HEK293 (cell line): ENCODE measurements around the gene PPP3CA.

Source experiments
- CTCF ChIA-PET: fragments of 350-600 bp; formaldehyde crosslinking; extraction: SDS; loops from one replicate; lab custom pipeline; 2021; ENCODE audit warnings: antibody characterized with exemption; lab: Yijun Ruan, JAX
- POLR2A ChIA-PET: fragments of 300-600 bp; formaldehyde crosslinking; extraction: SDS; loops from one replicate; lab custom pipeline; 2020; ENCODE audit warnings: antibody characterized with exemption, inconsistent platforms; lab: Yijun Ruan, JAX
- H3K27ac ChIP-seq: fragments of 200-500 bp; sonication (Bioruptor generic); 2 replicates; pipeline ENCODE4 v1.5.1; 2014; ENCODE audit warnings: low read depth, low read length, control low read depth, inconsistent platforms; ENCODE audit errors: extremely low read depth
- H3K36me3 ChIP-seq, 2 experiments: fragments of 200-500 bp in 1 of 2; sonication (Bioruptor generic) in 1 of 2; 1 replicate in 1 of 2; 2 replicates in 1 of 2; pipeline ENCODE4 v1.5.1; 2014 to 2017; ENCODE audit warnings: inconsistent platforms in 2 of 2, low read length in 2 of 2; ENCODE audit not compliant: control insufficient read depth in 2 of 2, insufficient read depth in 1 of 2
- H3K4me1 ChIP-seq: fragments of 200-500 bp; sonication (Bioruptor generic); 2 replicates; pipeline ENCODE4 v1.5.1; 2014; ENCODE audit warnings: mild to moderate bottlenecking, low read length, inconsistent platforms; ENCODE audit not compliant: control insufficient read depth, insufficient read depth
- H3K4me3 ChIP-seq: 2 replicates; pipeline ENCODE4 v1.5.1; 2011; ENCODE audit warnings: low read depth, mild to moderate bottlenecking, control low read depth, low read length, moderate library complexity
- H3K9me3 ChIP-seq: fragments of 200-500 bp; sonication (Bioruptor generic); 2 replicates; pipeline ENCODE4 v1.5.1; 2014; ENCODE audit warnings: low read depth, low read length, inconsistent platforms; ENCODE audit not compliant: control insufficient read depth, insufficient read depth
- BCL11B ChIP-seq: fragments of 450-650 bp; formaldehyde crosslinking; IDR thresholded peaks from 2 replicates; pipeline ENCODE4 v1.5.1; 2016; ENCODE audit warnings: low read depth, missing biosample characterization, missing genetic modification characterization
- OSR2 ChIP-seq: fragments of 450-650 bp; formaldehyde crosslinking; IDR thresholded peaks from 2 replicates; pipeline ENCODE4 v1.5.1; 2016; ENCODE audit warnings: missing biosample characterization, missing genetic modification characterization
- REPIN1 ChIP-seq: fragments of 450-650 bp; formaldehyde crosslinking; IDR thresholded peaks from 2 replicates; pipeline ENCODE4 v1.5.1; 2017; ENCODE audit warnings: missing biosample characterization, missing genetic modification characterization, low read depth
- SP7 ChIP-seq: fragments of 450-650 bp; formaldehyde crosslinking; IDR thresholded peaks from 2 replicates; pipeline ENCODE4 v1.5.1; 2016; ENCODE audit warnings: missing biosample characterization, missing genetic modification characterization
- WT1 ChIP-seq: fragments of 450-650 bp; formaldehyde crosslinking; IDR thresholded peaks from 2 replicates; pipeline ENCODE4 v1.5.1; 2016; ENCODE audit warnings: missing biosample characterization, missing genetic modification characterization
- ZBTB48 ChIP-seq: fragments of 450-650 bp; formaldehyde crosslinking; IDR thresholded peaks from 2 replicates; pipeline ENCODE4 v1.5.1; 2016; ENCODE audit warnings: missing biosample characterization, missing genetic modification characterization
- ZFP37 ChIP-seq: fragments of 450-650 bp; formaldehyde crosslinking; IDR thresholded peaks from 2 replicates; pipeline ENCODE4 v1.5.1; 2016; ENCODE audit warnings: missing biosample characterization, missing genetic modification characterization
- ZNF121 ChIP-seq: fragments of 450-650 bp; formaldehyde crosslinking; IDR thresholded peaks from 2 replicates; pipeline ENCODE4 v1.5.1; 2016; ENCODE audit warnings: missing biosample characterization, missing genetic modification characterization
- ZNF175 ChIP-seq: fragments of 450-650 bp; formaldehyde crosslinking; IDR thresholded peaks from 2 replicates; pipeline ENCODE4 v1.5.1; 2016; ENCODE audit warnings: missing biosample characterization, missing genetic modification characterization
- ZNF184 ChIP-seq: fragments of 450-650 bp; IDR thresholded peaks from 2 replicates; pipeline ENCODE4 v1.5.1; 2018; ENCODE audit warnings: missing biosample characterization, mild to moderate bottlenecking, missing genetic modification characterization
- ZNF221 ChIP-seq: fragments of 450-650 bp; formaldehyde crosslinking; IDR thresholded peaks from 2 replicates; pipeline ENCODE4 v1.5.1; 2017; ENCODE audit warnings: missing biosample characterization, missing genetic modification characterization, borderline replicate concordance
- ZNF239 ChIP-seq: fragments of 450-650 bp; formaldehyde crosslinking; IDR thresholded peaks from 2 replicates; pipeline ENCODE4 v1.5.1; 2016; ENCODE audit warnings: missing biosample characterization, missing genetic modification characterization
- ZNF341 ChIP-seq: fragments of 450-650 bp; formaldehyde crosslinking; IDR thresholded peaks from 2 replicates; pipeline ENCODE4; 2016; ENCODE audit warnings: low read depth, missing biosample characterization, missing genetic modification characterization
- ZNF423 ChIP-seq: fragments of 450-650 bp; formaldehyde crosslinking; IDR thresholded peaks from 2 replicates; pipeline ENCODE4 v1.5.1; 2016; ENCODE audit warnings: missing biosample characterization, missing genetic modification characterization
- ZNF433 ChIP-seq: fragments of 450-650 bp; formaldehyde crosslinking; IDR thresholded peaks from 2 replicates; pipeline ENCODE4 v1.5.1; 2016; ENCODE audit warnings: missing biosample characterization, missing genetic modification characterization, low read depth
- ZNF48 ChIP-seq: fragments of 450-650 bp; formaldehyde crosslinking; IDR thresholded peaks from 2 replicates; pipeline ENCODE4 v1.5.1; 2016; ENCODE audit warnings: missing biosample characterization, missing genetic modification characterization
- ZNF548 ChIP-seq: fragments of 450-650 bp; formaldehyde crosslinking; IDR thresholded peaks from 2 replicates; pipeline ENCODE4 v1.5.1; 2016; ENCODE audit warnings: missing biosample characterization, missing genetic modification characterization
- ZNF596 ChIP-seq: fragments of 450-650 bp; IDR thresholded peaks from 2 replicates; pipeline ENCODE4 v1.5.0; 2018; ENCODE audit warnings: missing biosample characterization, mild to moderate bottlenecking, missing genetic modification characterization, moderate library complexity
- ZNF791 ChIP-seq: fragments of 450-650 bp; formaldehyde crosslinking; IDR thresholded peaks from 2 replicates; pipeline ENCODE4 v1.5.1; 2016; ENCODE audit warnings: missing biosample characterization, missing genetic modification characterization
- ZNF792 ChIP-seq: fragments of 450-650 bp; formaldehyde crosslinking; IDR thresholded peaks from 2 replicates; pipeline ENCODE4 v1.5.1; 2016; ENCODE audit warnings: missing biosample characterization, missing genetic modification characterization
- ZSCAN30 ChIP-seq: fragments of 450-650 bp; IDR thresholded peaks from 2 replicates; pipeline ENCODE4 v1.5.1; 2018; ENCODE audit warnings: missing biosample characterization, mild to moderate bottlenecking, missing genetic modification characterization, moderate library complexity
- TF ChIP-seq, protein P1 (sequence below): fragments of 450-650 bp; formaldehyde crosslinking; IDR thresholded peaks from 2 replicates; pipeline ENCODE4 v1.5.1; 2017; ENCODE audit warnings: missing biosample characterization, missing genetic modification characterization
- TF ChIP-seq, protein P2 (sequence below): fragments of 450-650 bp; formaldehyde crosslinking; IDR thresholded peaks from 2 replicates; pipeline ENCODE4 v1.5.1; 2016; ENCODE audit warnings: missing biosample characterization, missing genetic modification characterization, borderline replicate concordance
- TF ChIP-seq, protein P3 (sequence below): fragments of 450-650 bp; formaldehyde crosslinking; IDR thresholded peaks from 2 replicates; pipeline ENCODE4 v1.5.1; 2017; ENCODE audit warnings: missing biosample characterization, missing genetic modification characterization
- TF ChIP-seq, protein P4 (sequence below): fragments of 450-650 bp; formaldehyde crosslinking; IDR thresholded peaks from 2 replicates; pipeline ENCODE4 v1.5.1; 2017; ENCODE audit warnings: missing biosample characterization, missing genetic modification characterization

The PPP3CA gene

DNA sequence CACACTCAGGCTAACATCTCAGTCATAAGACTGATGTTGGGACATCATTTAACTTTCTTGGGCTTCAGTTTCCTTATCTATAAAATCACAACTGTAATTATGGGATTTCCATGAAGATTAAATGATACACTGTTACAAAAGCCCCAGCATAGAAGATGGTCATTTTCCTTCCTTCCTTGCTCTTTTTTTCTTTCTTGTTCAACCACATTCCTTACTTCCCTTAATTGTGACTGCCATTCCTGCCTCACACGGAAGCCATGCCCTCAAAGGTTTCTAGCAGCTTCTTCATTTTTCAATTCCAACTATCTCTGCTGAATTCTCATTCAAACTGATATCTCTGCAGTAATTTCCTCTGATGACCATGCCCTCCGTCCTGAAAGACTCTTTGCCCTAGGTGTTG lies 311.8 kb downstream of the PPP3CA start:
- peaks cover 0 to 10% of the 10 kb centered on the region in 2 experiments; a peak in 1 of 3 replicates for H3K36me3 ChIP-seq
- no peaks in the 10 kb centered on the region for H3K9me3 ChIP-seq
- no peak overlapping the region for H3K27ac ChIP-seq
- H3K4me1 ChIP-seq, result no peaks in the 10 kb centered on the region
- no peak overlapping the region for H3K4me3 ChIP-seq
- TF ChIP-seq ZBTB48 (tag by site-specific recombination) (no peak), ZNF48 (tag by site-specific recombination) (no peak), OSR2 (tag by site-specific recombination) (no peak), ZNF423 (tag by site-specific recombination) (no peak), ZNF239 (tag by site-specific recombination) (no peak), ZNF221 (tag by site-specific recombination) (no peak), WT1 (tag by site-specific recombination) (no peak), ZNF184 (tag by site-specific recombination) (no peak), ZNF175 (tag by site-specific recombination) (no peak), ZNF596 (tag by site-specific recombination) (no peak), ZNF433 (tag by site-specific recombination) (no peak), SP7 (tag by site-specific recombination) (no peak), ZNF121 (no peak)
- TF ChIP-seq, protein P1, sequence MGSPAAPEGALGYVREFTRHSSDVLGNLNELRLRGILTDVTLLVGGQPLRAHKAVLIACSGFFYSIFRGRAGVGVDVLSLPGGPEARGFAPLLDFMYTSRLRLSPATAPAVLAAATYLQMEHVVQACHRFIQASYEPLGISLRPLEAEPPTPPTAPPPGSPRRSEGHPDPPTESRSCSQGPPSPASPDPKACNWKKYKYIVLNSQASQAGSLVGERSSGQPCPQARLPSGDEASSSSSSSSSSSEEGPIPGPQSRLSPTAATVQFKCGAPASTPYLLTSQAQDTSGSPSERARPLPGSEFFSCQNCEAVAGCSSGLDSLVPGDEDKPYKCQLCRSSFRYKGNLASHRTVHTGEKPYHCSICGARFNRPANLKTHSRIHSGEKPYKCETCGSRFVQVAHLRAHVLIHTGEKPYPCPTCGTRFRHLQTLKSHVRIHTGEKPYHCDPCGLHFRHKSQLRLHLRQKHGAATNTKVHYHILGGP (tag by site-specific recombination), result no peak
- TF ChIP-seq, protein P2, sequence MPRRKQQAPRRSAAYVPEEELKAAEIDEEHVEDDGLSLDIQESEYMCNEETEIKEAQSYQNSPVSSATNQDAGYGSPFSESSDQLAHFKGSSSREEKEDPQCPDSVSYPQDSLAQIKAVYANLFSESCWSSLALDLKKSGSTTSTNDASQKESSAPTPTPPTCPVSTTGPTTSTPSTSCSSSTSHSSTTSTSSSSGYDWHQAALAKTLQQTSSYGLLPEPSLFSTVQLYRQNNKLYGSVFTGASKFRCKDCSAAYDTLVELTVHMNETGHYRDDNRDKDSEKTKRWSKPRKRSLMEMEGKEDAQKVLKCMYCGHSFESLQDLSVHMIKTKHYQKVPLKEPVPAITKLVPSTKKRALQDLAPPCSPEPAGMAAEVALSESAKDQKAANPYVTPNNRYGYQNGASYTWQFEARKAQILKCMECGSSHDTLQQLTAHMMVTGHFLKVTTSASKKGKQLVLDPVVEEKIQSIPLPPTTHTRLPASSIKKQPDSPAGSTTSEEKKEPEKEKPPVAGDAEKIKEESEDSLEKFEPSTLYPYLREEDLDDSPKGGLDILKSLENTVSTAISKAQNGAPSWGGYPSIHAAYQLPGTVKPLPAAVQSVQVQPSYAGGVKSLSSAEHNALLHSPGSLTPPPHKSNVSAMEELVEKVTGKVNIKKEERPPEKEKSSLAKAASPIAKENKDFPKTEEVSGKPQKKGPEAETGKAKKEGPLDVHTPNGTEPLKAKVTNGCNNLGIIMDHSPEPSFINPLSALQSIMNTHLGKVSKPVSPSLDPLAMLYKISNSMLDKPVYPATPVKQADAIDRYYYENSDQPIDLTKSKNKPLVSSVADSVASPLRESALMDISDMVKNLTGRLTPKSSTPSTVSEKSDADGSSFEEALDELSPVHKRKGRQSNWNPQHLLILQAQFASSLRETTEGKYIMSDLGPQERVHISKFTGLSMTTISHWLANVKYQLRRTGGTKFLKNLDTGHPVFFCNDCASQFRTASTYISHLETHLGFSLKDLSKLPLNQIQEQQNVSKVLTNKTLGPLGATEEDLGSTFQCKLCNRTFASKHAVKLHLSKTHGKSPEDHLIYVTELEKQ (tag by site-specific recombination), result no peak
- TF ChIP-seq, all 188 proteins: peak for 0
- ChIA-PET POLR2A (no interaction called here), CTCF (no interaction called here)

DNA sequence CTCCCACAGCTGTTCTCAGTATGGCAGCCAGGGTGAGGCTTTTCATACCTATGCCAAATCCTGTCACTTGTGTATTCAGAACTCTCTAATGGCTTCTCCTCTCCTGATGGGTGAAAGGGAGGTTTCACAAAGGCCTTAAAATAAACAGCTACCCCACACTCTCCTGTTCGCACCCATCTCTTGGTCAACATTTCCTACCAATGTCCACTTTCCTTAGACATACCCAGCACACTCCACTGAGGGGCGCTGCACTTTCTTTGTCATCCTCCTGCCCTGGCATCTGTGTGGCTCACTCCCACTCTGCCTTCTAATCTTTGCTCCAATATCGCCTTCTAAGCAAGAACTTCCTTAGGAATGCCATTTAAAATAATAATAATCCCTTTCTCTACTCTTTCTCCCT lies 313.3 kb downstream of the PPP3CA start:
- ChIA-PET POLR2A (no interaction called here), CTCF (interaction anchor here (0.5 kb wide), 1 partner anchor 76 kb away, joined by 3 read pairs; no protein-coding TSS in a partner anchor)
- Histone ChIP-seq H3K9me3 (no peaks in the 10 kb centered on the region), H3K27ac (no peak overlapping the region), H3K36me3 (peaks cover 0 to 5% of the 10 kb centered on the region in 2 experiments; a peak in 1 of 3 replicates), H3K4me1 (no peaks in the 10 kb centered on the region), H3K4me3 (no peak overlapping the region)
- no peak for TF ChIP-seq ZNF548 (tag by site-specific recombination)

DNA sequence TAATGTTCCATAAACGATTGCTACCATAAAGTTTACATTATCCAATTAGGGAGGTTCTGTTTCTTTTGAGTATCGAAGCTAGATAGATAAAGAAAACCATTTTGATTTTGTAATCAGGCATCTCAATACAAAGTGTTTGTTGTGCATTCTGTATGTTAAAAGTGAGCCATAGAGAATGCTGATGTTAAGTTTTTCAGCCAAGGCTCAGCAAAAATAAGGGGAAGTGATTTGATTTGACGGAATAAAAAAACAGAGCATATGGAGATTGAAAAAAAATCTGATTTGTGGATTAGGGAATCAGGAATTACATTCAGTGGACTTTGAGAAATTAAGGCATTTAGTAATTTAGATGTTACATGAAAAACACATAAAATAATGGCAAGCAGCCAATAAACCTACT lies 314.8 kb downstream of the PPP3CA start:
- ChIA-PET POLR2A (no interaction called here), CTCF (no interaction called here)
- Histone ChIP-seq H3K36me3 (peaks cover 0 to 4% of the 10 kb centered on the region in 2 experiments; a peak in 1 of 3 replicates), H3K4me1 (no peaks in the 10 kb centered on the region), H3K27ac (no peak overlapping the region), H3K9me3 (no peaks in the 10 kb centered on the region), H3K4me3 (no peak overlapping the region)
- no peak for TF ChIP-seq ZNF792 (tag by site-specific recombination)
- no peak for TF ChIP-seq BCL11B (tag by site-specific recombination)
- no peak for TF ChIP-seq REPIN1
- no peak for TF ChIP-seq ZFP37 (tag by site-specific recombination)
- TF ChIP-seq, protein P3, sequence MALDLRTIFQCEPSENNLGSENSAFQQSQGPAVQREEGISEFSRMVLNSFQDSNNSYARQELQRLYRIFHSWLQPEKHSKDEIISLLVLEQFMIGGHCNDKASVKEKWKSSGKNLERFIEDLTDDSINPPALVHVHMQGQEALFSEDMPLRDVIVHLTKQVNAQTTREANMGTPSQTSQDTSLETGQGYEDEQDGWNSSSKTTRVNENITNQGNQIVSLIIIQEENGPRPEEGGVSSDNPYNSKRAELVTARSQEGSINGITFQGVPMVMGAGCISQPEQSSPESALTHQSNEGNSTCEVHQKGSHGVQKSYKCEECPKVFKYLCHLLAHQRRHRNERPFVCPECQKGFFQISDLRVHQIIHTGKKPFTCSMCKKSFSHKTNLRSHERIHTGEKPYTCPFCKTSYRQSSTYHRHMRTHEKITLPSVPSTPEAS (tag by site-specific recombination), result no peak
- TF ChIP-seq ZNF341 (tag by site-specific recombination), result no peak
- TF ChIP-seq, protein P4, sequence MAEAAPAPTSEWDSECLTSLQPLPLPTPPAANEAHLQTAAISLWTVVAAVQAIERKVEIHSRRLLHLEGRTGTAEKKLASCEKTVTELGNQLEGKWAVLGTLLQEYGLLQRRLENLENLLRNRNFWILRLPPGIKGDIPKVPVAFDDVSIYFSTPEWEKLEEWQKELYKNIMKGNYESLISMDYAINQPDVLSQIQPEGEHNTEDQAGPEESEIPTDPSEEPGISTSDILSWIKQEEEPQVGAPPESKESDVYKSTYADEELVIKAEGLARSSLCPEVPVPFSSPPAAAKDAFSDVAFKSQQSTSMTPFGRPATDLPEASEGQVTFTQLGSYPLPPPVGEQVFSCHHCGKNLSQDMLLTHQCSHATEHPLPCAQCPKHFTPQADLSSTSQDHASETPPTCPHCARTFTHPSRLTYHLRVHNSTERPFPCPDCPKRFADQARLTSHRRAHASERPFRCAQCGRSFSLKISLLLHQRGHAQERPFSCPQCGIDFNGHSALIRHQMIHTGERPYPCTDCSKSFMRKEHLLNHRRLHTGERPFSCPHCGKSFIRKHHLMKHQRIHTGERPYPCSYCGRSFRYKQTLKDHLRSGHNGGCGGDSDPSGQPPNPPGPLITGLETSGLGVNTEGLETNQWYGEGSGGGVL (tag by site-specific recombination), result no peak
- TF ChIP-seq ZNF791, result no peak
- no peak for TF ChIP-seq ZSCAN30 (tag by site-specific recombination)
